ENCODE data around the gene LAMC2.

The LAMC2 gene

DNA sequence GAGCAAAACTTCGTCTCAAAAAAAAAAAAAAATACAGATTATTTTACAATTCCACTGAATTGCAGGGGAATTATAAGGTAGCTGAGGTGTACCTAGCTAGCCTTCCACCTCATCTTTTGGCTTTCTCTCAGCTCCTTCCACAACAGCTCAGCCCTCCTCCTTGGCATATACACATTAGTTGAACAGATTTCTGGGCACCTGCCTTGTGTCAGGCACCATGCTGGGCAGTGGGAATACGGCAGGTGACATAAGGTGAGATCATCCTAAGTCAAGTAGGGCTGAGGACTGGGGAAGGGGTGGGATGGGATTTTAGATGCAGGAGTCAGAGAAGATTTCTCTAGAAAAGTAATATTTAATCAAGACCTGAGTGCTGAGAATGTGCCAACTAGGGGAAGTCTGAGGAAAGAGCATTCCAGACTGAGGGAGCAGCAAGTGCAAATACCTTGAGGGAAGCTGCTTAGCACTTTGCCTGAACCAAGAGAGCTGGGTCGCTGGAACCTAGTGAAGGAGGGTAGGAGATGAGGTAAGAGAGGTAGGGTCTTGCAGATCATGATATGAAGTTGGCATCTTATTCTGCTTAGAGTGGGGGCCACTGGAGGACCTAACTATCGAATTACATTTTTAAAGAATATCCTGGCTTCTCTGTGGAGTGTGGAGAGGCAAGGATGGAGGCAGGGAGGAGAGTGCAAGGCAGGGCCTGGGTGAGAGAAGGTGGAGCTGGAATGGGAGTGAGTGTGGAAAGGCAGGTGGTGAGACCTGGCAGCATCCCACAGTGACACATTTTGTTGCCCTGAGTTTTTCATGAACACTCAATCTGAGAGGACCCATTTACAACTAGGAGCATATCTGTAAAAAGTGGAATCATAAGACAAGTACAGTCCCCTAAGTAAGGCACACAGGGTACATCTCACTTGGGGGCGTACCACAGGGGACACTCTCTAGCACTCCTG lies 28.2 kb downstream of the LAMC2 start:
- DNase-seq (ENCODE audit: low spot score) = no peak

DNA sequence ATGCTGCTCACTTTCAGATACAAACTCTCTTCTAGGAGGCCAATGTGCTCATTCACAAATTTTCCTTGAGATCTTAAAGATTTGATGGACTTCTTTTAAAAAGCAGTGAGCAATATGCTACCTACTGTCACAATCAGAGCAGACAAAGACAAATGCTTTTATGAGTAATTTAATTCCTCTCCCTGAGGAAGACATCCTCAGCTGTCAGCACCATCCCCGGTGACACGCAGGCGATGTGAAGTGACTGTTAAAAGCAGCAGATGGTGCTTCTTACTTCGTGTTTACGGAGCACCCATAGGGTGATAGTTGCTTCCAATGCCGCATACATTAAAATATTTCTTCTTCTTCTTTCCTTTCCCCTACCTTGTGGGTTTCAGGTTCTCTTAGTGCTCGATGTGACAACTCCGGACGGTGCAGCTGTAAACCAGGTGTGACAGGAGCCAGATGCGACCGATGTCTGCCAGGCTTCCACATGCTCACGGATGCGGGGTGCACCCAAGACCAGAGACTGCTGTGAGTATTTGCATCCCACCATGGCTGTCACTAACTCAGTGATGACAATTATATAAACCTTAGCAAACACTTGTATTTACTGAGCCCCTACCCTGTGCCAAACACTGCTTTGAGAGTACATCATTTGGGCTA lies 29.1 kb downstream of the LAMC2 start:
- DNase-seq (ENCODE audit: low spot score) = no peak

DNA sequence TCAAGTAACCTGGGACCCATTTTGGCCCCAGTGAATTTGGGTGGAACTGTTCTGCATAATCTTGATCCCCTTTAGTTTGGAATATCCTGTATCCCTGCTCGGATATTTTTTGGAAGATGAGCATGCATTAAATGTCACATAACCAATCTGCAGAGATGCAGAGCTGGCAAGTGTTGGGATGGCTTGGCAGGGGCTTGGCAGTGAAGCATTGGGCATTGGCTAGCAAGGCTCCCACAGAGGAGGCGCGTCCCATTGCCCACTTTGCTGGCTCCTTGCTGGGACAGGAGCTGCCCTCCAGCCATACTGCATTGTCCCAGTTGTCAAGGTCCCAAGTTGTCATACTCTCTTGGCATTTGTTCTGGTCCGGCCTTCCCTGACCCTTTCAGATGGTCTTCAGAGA lies 29.9 kb downstream of the LAMC2 start:
- DNase-seq (ENCODE audit: low spot score) = no peak

DNA sequence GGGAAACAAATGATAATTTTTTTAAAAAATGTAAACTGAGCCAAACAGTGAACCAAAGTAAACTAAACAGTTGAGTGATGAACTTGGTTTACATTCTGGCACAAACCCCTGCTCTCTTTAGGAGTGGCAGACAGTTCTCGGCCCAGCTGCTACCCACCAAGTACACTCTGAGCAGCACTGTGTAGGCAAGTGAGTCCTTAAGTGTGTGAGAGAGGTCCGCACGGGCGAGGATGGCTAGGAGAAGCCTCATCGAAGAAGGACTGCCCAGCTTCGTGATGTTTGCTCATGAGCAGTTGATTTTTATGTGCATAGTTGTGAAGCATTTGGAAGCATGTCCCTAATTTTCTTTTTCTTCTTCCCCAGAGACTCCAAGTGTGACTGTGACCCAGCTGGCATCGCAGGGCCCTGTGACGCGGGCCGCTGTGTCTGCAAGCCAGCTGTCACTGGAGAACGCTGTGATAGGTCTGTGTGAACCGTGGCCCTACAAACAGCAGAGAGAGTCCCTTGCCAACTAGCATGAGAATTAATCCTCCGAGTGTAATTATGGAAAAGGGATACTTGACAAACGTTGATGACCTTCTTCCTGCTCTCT lies 32.1 kb downstream of the LAMC2 start:
- no peak for DNase-seq (ENCODE audit: low spot score)

DNA sequence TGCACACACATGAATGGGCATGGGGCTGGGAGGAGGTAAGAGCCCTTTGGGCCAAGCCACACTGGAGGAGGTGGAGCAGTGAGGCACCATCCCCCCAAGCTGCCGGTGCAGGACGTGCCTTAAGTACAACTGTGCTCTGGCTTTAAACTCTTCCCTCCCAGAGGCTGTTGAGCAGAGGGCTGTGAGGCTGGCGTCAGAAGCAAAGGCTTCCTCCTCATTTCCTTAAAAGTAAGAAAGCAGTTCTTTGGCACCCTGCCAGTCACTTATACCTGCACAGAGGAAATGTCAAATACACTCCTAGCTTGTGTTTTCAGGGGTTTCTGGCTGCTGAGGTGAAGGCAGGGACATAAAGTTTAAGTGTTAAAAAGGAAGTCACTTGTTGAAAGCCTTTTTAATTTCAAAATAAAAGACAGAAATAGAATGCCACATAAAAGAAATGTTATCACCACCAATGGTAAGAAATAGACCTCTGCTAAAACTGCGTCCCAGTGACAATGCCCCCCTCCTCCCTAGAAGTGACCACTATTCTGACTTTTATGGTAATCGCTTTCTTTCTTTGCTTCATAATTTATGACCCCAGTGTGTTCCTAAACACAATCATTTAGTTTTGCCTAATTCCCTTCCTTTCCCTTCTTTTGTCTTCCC lies 33.0 kb downstream of the LAMC2 start:
- peak; percentile 24 for DNase-seq (ENCODE audit: low spot score)

- no peak for DNase-seq (ENCODE audit: low spot score)
These were observed 33.5 kb downstream of the LAMC2 start for GRCh38 chr1:183219616-183220009.

DNA sequence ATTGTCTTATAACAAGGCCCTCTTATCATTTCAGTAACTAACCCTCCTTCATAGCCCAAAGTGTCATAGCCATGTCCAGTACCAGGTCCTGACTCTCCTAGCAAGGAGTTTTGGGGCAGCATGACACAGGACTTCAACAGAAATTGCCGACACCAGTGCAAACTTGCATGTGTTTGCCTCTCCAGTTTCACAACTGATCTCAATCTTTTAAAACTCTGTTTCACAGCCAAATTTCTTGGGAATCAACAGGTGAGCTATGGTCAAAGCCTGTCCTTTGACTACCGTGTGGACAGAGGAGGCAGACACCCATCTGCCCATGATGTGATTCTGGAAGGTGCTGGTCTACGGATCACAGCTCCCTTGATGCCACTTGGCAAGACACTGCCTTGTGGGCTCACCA lies 36.8 kb downstream of the LAMC2 start:
- DNase-seq (ENCODE audit: low spot score) = no peak

GRCh38 chr1:183223467-183223866 lies 37.4 kb downstream of the LAMC2 start:
- DNase-seq (ENCODE audit: low spot score) = no peak

DNA sequence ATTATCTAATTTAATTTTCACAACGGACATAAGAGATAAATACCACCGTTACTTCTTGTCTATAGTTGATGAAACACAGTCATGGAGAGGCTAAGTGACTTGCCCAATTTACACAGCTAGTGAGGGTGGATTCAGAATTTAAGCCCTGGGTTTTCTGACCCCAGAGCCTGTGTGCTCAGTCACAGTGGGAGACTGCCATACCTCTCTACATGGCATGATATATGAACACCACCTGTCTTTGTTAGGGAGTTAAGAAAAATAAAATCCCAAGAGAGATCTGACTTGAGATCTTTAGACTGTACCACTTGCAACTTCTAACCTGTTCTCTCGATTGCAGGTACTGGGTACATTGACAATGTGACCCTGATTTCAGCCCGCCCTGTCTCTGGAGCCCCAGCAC lies 40.3 kb downstream of the LAMC2 start:
- DNase-seq (ENCODE audit: low spot score) = no peak

GRCh38 chr1:183226963-183227362 lies 40.9 kb downstream of the LAMC2 start:
- DNase-seq (ENCODE audit: low spot score) = no peak

- DNase-seq (ENCODE audit: low spot score) = no peak
These were observed 41.6 kb downstream of the LAMC2 start for GRCh38 chr1:183227422-183228346.

GRCh38 chr1:183228347-183229220 lies 42.5 kb downstream of the LAMC2 start:
- DNase-seq (ENCODE audit: low spot score) = no peak

DNA sequence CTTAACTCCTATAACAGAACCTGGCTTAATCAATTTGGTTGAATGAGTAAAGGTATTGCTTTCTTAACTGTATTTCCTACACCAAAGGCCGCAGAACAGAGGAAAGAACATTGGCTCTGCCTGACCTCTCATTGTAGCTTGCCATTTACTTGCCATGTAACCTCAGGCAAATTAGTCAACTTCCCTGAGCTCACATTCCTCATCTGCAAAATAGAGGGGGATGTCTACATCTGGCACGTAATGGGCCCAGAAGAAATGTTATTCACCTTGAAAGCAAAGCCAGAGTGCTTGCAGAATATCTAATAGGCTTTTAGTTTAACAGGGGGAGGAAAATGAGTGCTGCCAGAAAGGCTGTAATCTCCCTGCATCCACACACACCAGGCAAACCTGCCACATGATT lies 44.3 kb downstream of the LAMC2 start:
- no peak for DNase-seq (ENCODE audit: low spot score)

DNA sequence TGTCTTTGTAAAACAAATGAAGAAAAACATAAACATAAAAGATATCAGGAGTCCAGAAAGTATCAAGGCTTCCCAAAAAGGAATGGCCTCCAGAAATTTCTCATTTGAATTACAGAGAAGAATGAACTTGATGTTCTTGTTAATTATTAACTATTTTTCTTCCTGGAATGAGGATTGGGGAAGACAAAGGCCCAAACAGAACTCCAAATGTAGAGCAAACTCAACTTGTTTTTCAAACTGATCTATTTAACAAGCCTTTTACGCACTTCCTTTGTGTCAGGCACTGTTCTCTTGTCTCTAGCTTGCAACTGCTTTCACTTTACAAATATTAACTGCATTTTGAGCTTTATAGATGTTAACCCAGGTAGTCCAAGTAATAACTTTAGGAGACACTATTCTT lies 45.5 kb downstream of the LAMC2 start:
- DNase-seq (ENCODE audit: low spot score) = no peak

- DNase-seq (ENCODE audit: low spot score) = no peak
These were observed 47.0 kb downstream of the LAMC2 start for GRCh38 chr1:183233113-183233512.

DNA sequence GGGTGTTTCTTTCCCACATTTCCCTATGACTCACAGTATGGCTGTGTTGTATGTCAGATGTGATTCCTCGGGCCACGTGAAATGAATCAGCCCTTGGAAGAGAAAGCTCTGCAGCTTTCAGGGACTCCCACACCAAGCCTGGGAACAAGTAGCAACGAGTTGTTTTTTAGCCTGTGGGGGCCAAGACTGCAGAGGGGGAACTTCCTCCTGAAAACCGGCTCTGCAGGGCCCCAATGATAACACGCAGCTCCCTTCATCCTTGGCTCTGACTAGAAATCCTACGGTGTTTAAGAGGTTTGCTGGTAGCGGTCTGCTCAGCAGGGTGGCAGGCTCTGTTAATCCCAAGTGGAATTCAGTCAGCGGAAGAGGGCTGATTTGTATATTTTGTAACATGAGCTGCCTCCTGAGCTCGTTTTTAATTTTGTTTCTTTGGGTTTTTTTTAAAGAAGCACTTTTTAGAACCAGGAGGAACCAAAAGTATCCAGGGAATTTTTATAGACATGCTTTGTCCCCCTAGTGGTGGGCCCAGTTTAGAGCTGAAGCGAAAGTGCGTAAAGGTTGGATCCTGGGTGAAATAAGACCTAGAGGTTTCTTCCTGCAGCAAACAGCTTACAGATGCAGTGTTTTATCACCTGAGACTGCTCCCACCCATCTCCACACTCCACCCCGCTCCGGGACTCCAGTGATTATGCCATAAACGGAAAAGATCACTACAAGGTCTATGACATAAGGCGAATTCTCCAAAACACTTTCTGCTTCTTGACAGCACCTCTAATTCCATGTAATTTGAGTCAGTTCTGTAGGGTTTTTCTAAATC lies 48.8 kb downstream of the LAMC2 start:
- no peak for DNase-seq (ENCODE audit: low spot score)

DNA sequence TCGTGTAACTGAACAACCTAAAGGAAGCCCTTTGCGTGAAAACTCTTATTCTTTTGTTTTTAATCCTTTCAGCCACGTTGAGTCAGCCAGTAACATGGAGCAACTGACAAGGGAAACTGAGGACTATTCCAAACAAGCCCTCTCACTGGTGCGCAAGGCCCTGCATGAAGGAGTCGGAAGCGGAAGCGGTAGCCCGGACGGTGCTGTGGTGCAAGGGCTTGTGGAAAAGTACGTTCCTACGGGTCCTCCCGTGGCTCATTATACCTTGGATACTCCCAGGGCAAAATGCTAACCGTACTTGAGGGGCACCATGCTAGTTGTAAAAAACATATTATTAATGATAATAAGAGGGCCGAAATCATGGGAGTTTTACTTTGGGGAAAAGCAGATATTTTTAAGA lies 49.4 kb downstream of the LAMC2 start:
- no peak for DNase-seq (ENCODE audit: low spot score)

DNA sequence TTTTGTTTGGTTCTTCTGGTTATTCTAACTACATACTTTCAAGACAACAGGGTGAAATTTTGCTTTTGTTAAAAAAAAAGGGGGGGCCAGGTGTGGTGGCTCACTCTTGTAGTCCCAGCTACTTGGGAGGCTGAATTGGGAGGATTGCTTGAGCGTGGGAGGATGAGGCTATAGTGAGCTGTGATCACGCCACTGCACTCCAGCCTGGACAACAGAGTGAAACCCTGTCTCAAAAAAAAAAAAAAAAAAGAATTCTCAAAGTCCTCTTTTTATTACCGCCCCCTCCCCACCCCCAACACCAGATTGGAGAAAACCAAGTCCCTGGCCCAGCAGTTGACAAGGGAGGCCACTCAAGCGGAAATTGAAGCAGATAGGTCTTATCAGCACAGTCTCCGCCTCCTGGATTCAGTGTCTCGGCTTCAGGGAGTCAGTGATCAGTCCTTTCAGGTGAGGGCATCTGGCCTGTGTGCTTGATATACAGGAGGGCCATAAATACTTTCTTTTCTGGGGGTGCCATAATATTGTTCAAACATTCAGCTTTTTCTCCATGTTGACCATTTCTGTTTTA lies 50.2 kb downstream of the LAMC2 start:
- no peak for DNase-seq (ENCODE audit: low spot score)

GRCh38 chr1:183237046-183237445 lies 51.0 kb downstream of the LAMC2 start:
- no peak for DNase-seq (ENCODE audit: low spot score)

Data from CD4-positive, alpha-beta T cell treated with Interleukin-15 for 4 hours (primary cell).